ENCODE data around the gene SLC35B4.

SLC35B4 gene

GRCh38 chr7:134357486-134357885 lies 40.8 kb upstream of the SLC35B4 start:
- no peak for DNase-seq (ENCODE audit: low read depth)
- TF ChIP-seq, protein P1, sequence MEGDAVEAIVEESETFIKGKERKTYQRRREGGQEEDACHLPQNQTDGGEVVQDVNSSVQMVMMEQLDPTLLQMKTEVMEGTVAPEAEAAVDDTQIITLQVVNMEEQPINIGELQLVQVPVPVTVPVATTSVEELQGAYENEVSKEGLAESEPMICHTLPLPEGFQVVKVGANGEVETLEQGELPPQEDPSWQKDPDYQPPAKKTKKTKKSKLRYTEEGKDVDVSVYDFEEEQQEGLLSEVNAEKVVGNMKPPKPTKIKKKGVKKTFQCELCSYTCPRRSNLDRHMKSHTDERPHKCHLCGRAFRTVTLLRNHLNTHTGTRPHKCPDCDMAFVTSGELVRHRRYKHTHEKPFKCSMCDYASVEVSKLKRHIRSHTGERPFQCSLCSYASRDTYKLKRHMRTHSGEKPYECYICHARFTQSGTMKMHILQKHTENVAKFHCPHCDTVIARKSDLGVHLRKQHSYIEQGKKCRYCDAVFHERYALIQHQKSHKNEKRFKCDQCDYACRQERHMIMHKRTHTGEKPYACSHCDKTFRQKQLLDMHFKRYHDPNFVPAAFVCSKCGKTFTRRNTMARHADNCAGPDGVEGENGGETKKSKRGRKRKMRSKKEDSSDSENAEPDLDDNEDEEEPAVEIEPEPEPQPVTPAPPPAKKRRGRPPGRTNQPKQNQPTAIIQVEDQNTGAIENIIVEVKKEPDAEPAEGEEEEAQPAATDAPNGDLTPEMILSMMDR (IDR thresholded peaks at IDR 0.05; ENCODE audit: low read depth, low read length, missing control alignments): no peak
- H3K4me3 ChIP-seq (ENCODE audit: low read depth, low read length): no peak overlapping the region
- in situ Hi-C loops (cut with HindIII; ENCODE audit: low sequenced_read_pairs): no loop called here

GRCh38 chr7:134356421-134356936 lies 39.7 kb upstream of the SLC35B4 start:
- no peak overlapping the region for H3K4me3 ChIP-seq (ENCODE audit: low read depth, low read length)
- TF ChIP-seq, protein P1 (IDR thresholded peaks at IDR 0.05; ENCODE audit: low read depth, low read length, missing control alignments): no peak
- DNase-seq (ENCODE audit: low read depth): no peak
- in situ Hi-C loops (cut with HindIII; ENCODE audit: low sequenced_read_pairs): no loop called here

DNA sequence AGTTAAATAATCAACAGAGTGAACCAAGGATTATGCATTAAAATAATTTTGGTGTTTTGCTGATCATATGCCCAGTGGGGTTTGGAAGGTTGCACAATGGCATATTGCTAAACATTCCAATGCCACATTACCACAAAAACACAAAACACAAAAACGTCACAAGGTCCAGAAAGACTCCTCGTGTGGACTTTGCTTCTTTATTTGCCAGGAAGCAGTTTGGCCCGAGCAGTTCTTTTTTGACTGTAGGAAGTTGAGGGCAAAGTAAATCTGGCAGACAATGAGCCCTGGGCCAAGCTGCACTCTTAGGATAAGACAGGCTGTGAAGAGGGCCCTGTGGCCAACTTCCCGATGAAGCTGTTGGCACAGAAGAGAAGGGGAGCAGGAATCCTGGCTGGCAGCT lies 39.2 kb upstream of the SLC35B4 start:
- TF ChIP-seq, protein P1 (IDR thresholded peaks at IDR 0.05; ENCODE audit: low read depth, low read length, missing control alignments): no peak
- in situ Hi-C loops (cut with HindIII; ENCODE audit: low sequenced_read_pairs): no loop called here
- no peak for DNase-seq (ENCODE audit: low read depth)
- H3K4me3 ChIP-seq (ENCODE audit: low read depth, low read length): no peak overlapping the region

- TF ChIP-seq, protein P1 (IDR thresholded peaks at IDR 0.05; ENCODE audit: low read depth, low read length, missing control alignments): no peak
- in situ Hi-C loops (cut with HindIII; ENCODE audit: low sequenced_read_pairs): no loop called here
- DNase-seq (ENCODE audit: low read depth): no peak
- no peak overlapping the region for H3K4me3 ChIP-seq (ENCODE audit: low read depth, low read length)
These were observed 38.3 kb upstream of the SLC35B4 start for GRCh38 chr7:134355004-134355525.

DNA sequence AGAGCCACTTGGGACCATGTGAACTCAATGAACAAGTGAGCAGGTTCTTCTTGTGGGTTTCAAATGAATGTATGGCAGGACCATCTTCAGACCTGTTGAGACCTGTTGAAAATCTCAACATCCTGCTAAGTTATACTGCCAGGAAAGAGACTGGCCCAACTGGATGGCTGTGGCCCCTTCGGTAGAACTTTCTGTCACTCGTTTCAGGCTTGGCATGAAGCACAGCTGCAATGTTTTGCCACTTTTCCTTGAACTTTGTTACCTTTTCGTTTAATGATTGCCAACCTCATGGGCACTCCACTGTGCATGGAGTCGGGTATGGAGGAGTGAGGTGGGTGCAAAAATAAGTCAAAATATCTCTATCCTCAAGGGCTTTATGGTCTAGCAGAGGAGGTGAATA lies 36.7 kb upstream of the SLC35B4 start:
- DNase-seq (ENCODE audit: low read depth): no peak
- H3K4me3 ChIP-seq (ENCODE audit: low read depth, low read length): no peak overlapping the region
- in situ Hi-C loops (cut with HindIII; ENCODE audit: low sequenced_read_pairs): no loop called here
- TF ChIP-seq, protein P1 (IDR thresholded peaks at IDR 0.05; ENCODE audit: low read depth, low read length, missing control alignments): no peak

GRCh38 chr7:134351424-134351823 lies 34.7 kb upstream of the SLC35B4 start:
- TF ChIP-seq, protein P1 (IDR thresholded peaks at IDR 0.05; ENCODE audit: low read depth, low read length, missing control alignments): no peak
- no peak for DNase-seq (ENCODE audit: low read depth)
- in situ Hi-C loops (cut with HindIII; ENCODE audit: low sequenced_read_pairs): no loop called here

More at GRCh38 chr7:134351424-134351823, 34.7 kb upstream of the SLC35B4 start:
- H3K4me3 ChIP-seq (ENCODE audit: low read depth, low read length): no peak overlapping the region
